ENCODE data around the gene ADAM12.

GRCh38 chr10:126373147-126373546 lies 15.1 kb downstream of the ADAM12 start:
- TF ChIP-seq CTCF (IDR thresholded peaks at IDR 0.05) = no peak
- TF ChIP-seq POLR2A (IDR thresholded peaks at IDR 0.05) = no peak

Measured in uterus (tissue), 2 donors.